ENCODE data around the gene SMG6.

SMG6 gene

DNA sequence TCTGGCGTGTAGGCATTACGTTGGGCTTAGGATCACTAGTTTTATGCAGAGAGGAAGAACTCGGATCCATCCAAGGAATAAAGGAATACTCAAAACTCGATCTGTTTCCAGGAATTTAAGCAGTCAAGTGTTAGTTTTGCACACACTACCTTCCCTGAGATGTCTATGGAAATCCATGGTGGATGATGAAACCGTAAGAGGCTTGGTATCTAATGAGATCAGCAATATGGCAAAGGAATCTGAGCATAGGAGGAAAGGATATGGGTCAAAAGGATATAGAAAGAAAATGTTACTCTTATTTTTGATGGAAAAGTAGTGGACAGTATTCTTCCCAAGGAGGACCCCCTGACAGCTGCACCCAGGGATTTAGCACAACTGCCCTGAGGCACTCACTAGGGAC, 59.6 kb downstream of the SMG6 start:
- no peak overlapping the region for H3K4me3 ChIP-seq (ENCODE audit: low read depth, low read length)
- TF ChIP-seq, protein P1, sequence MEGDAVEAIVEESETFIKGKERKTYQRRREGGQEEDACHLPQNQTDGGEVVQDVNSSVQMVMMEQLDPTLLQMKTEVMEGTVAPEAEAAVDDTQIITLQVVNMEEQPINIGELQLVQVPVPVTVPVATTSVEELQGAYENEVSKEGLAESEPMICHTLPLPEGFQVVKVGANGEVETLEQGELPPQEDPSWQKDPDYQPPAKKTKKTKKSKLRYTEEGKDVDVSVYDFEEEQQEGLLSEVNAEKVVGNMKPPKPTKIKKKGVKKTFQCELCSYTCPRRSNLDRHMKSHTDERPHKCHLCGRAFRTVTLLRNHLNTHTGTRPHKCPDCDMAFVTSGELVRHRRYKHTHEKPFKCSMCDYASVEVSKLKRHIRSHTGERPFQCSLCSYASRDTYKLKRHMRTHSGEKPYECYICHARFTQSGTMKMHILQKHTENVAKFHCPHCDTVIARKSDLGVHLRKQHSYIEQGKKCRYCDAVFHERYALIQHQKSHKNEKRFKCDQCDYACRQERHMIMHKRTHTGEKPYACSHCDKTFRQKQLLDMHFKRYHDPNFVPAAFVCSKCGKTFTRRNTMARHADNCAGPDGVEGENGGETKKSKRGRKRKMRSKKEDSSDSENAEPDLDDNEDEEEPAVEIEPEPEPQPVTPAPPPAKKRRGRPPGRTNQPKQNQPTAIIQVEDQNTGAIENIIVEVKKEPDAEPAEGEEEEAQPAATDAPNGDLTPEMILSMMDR (IDR thresholded peaks at IDR 0.05; ENCODE audit: low read depth, low read length): no peak
- TF ChIP-seq, protein P2, sequence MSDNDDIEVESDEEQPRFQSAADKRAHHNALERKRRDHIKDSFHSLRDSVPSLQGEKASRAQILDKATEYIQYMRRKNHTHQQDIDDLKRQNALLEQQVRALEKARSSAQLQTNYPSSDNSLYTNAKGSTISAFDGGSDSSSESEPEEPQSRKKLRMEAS (IDR thresholded peaks at IDR 0.05; ENCODE audit: low read depth, low read length): no peak
- no peak for TF ChIP-seq MYC (IDR thresholded peaks at IDR 0.05; ENCODE audit: low read depth, low read length)
- TF ChIP-seq POLR2A (IDR thresholded peaks at IDR 0.05; ENCODE audit: extremely low read depth, insufficient read length): no peak
- no peak for DNase-seq (ENCODE audit: low read depth)

DNA sequence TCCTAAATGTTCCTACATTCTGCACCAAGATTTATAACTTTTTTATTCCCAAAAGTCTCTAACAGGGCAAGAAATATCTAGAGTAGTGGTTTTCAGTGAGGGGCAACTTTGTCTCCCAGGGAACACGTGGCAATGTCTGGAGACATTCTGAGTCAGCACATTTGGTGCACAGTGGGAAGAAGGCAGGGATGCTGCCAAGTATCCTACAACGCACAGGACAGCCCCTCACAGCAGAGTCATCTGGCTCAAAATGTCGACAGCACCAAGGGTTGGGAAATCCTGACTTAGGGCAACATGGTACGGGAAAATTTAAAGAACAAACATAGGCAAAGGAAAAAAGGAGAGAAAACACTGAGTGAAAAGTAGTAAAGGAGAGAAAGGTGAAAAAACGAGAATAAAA, 61.8 kb downstream of the SMG6 start:
- H3K4me3 ChIP-seq (ENCODE audit: low read depth, low read length): no peak overlapping the region
- DNase-seq (ENCODE audit: low read depth): no peak
- TF ChIP-seq, protein P2 (IDR thresholded peaks at IDR 0.05; ENCODE audit: low read depth, low read length): no peak
- TF ChIP-seq MYC (IDR thresholded peaks at IDR 0.05; ENCODE audit: low read depth, low read length) (no peak), POLR2A (IDR thresholded peaks at IDR 0.05; ENCODE audit: extremely low read depth, insufficient read length) (no peak)
- TF ChIP-seq, protein P1 (IDR thresholded peaks at IDR 0.05; ENCODE audit: low read depth, low read length): no peak

DNA sequence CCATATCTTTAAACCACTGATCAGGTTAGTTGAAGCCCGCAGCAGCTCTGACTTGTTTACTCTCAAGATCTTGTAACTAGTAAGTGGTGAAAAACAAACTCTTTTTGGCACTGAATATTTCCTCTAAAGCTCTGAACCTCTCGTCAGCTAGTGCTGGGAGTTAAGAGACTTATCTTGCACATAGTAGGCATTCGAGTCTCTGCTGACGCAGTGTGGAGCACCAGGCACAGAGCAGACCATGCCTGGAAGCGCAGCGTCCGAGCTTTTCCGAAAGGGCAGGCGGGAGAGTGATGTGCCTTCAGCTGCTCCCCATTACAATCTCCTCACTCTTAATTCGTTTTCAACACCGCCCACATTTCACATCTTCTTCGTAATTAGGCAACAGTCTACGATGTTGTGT, 63.0 kb downstream of the SMG6 start:
- TF ChIP-seq POLR2A (IDR thresholded peaks at IDR 0.05; ENCODE audit: extremely low read depth, insufficient read length): no peak
- TF ChIP-seq, protein P1 (IDR thresholded peaks at IDR 0.05; ENCODE audit: low read depth, low read length): no peak
- DNase-seq (ENCODE audit: low read depth): no peak
- no peak overlapping the region for H3K4me3 ChIP-seq (ENCODE audit: low read depth, low read length)

DNA sequence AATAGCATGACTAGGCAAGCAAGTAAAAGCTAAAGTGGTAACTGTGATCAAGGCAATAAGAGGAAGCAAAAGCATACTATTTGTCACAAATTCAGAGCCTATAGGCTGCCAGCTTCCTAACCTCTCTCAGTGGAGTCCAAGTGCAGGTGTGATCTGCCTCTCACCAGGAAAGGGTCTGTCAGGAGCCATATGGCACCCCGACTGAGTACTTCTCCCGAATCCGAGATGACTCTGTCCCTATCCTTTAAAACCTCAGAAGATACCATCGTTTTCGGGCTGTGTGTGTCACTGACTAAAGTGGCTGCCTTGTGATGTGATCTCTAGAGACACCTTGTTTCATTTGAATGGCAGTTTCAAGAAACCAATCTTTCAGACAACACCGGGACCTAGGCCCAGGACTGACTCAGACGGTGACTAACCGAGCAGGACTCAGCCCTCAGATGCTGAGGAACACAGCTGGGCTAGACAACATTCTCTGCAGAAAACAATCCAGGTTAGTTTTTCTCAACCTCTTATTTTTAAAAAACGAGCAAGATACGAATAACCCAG, 63.6 kb downstream of the SMG6 start:
- DNase-seq (ENCODE audit: low read depth): no peak
- TF ChIP-seq, protein P1 (IDR thresholded peaks at IDR 0.05; ENCODE audit: low read depth, low read length): no peak
- no peak for TF ChIP-seq POLR2A (IDR thresholded peaks at IDR 0.05; ENCODE audit: extremely low read depth, insufficient read length)
- TF ChIP-seq, protein P2 (IDR thresholded peaks at IDR 0.05; ENCODE audit: low read depth, low read length): no peak
- no peak for TF ChIP-seq MYC (IDR thresholded peaks at IDR 0.05; ENCODE audit: low read depth, low read length)
- no peak overlapping the region for H3K4me3 ChIP-seq (ENCODE audit: low read depth, low read length)

DNA sequence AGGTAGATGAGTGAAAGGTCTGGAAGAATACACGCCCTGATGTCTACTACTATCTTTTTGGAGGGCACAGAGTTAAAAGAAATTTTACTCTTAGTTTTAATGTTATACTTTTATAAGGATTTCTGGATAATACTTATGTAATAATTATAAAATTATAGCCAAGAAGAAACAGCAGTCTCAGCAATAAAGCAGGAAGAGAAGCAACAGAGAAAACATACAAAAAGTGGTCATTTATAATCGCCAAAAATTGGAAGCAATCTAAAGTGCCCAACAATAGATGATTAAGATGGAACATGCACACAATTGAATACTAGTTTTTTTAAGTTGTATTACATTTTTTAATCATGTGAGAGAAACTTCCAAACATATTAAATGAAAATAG, 64.4 kb downstream of the SMG6 start:
- DNase-seq (ENCODE audit: low read depth): no peak
- TF ChIP-seq, protein P2 (IDR thresholded peaks at IDR 0.05; ENCODE audit: low read depth, low read length): no peak
- H3K4me3 ChIP-seq (ENCODE audit: low read depth, low read length): no peak overlapping the region

DNA sequence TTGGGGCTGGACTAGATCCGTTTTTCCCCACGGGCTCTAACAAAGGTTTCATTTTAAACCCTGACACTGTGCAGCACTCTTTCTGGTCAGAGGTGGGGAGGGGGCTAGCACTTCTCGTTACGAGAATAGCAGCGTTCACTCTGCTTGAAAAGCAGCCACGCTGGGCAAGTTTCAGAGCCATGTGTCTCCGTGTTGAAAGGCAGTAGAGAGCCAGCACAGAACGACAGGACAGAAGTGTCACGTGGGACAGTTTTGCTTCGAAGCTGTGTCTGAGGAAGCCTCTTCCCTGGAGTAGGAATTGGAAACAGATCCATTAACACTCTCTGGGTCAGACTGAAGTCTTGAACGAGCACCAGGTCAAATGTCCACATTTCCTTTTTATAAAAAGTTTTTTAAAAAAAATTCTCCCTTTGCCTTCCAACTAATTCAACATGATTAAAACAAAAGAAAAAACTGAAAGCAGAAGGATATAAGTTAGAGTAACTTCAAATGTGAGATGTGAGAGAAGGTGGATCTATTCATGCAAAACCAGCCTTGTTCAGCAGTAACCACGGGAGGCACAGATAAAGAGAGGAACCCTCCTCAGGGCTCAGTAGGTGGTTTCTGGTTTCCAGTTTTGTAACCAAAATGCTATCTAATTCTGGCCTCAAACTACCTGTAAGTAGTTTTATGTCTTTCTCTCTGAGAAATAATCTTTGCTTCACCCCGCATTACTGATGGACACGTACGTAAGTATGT, 65.0 kb downstream of the SMG6 start:
- H3K4me3 ChIP-seq (ENCODE audit: low read depth, low read length): no peak overlapping the region

More for the DNA sequence above, 65.0 kb downstream of the SMG6 start:
- TF ChIP-seq MYC (IDR thresholded peaks at IDR 0.05; ENCODE audit: low read depth, low read length) (no peak), POLR2A (IDR thresholded peaks at IDR 0.05; ENCODE audit: extremely low read depth, insufficient read length) (no peak)
- TF ChIP-seq, protein P2 (IDR thresholded peaks at IDR 0.05; ENCODE audit: low read depth, low read length): no peak
- TF ChIP-seq, protein P1 (IDR thresholded peaks at IDR 0.05; ENCODE audit: low read depth, low read length): no peak
- DNase-seq (ENCODE audit: low read depth): no peak
